ENCODE measurements around the gene CA12.
"Not testable (repeated sequence)": the region's sequence is repeated elsewhere in the genome, so short reads cannot be mapped to it uniquely, and the experiment has no call there.

CA12 gene

DNA sequence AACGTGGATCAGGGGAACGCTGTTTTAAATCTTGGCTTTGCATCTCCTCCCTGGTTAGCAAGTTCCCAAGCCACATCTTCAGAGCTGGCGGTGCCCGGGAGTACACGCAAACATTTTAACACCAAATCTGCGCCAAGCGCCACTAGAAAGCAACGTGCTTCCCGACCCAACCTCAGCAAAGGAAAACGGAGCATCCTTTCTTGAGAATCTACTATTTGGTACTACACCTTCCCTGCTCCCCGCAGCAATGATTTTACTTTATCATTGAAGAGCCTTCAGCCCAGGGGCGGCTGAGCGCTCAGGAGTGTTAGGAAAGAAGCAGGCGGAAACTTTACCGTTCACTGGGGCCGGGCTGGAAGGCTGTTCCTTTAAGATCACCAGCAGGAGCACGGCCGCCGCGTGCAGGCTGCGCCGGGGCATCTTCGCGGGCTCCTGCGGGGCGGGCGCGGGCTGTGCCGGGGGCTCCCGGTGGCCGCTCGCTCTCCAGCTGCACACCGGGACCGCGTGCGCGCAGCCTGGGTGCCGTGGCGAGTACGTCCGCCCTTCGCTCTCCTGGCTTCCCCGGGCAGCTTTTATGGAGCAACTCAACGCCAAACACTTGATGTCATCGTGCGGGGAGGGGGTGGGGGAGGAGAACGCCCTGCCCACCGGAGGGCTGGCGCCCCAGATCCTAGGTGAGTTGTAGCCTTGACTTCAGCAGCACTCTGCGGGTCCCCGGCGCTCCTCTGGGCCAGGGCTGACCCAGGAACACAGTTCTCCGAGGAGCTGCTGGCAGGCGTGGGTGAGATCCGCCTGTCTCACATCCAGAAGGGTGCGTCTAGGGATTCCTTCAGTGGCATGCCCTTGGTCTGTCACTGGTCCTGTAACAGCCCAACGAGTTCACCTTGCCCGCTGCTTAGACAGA, at the start of gene CA12:
TSS of gene CA12 (minus strand) at position 546 of the 904 bp plus-strand sequence. CDS start at position 420, 126 bp downstream.
- in situ Hi-C loops (cut with MboI; ENCODE audit: low sequenced_read_pairs) = no loop called here

DNA sequence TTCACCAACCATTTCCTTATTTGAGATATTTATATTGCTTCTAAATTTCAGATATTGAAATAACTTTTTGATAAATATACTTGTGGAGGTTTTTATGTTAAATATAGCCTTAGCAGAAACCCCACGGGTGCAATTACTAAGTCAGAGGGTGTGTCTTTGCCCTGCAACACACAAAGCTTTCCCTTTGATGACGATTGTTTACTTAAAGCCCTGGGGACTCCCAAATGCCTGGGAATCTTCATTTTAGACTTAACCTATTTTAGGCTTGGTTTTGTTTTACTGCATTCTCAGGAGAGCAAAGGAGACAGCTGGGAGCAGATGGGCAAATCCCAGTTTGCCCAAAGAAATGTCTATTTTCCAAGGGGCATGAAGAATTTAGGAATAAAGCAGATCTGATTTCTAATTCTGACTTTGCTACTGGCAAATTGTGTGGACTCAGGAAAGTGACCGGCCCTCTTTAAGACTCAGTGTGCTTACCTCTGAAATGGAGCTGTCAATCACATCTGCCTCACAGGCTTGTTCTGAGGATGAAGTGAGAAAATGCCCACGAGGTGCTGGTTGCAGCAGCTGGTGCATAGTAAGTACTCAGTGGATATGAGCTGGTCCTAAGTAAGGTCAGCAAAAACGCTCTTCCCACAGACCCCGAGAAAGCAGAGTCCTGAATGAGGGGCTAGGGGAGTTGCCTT, 49.3 kb upstream of the CA12 start:
- in situ Hi-C loops (cut with MboI; ENCODE audit: low sequenced_read_pairs) = no loop called here

DNA sequence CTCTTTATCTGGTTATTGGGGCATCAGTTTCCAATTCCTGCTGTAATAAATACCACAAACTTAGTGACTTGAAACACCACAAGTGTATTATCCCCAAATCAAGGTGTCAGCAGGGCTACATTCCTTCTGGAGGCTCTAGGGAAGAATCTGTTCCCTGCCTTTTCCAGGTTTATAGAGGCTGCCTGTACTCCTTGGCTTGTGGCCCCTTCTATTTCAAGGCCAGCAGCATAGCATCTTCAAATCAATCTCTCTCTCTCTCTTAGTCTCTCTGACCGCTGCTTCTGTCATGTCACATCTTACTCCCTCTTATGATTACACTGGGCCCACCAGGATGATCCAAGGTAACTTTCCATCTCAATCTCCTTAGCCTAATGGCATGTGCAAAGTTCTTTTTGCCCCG, 44.9 kb upstream of the CA12 start:
- in situ Hi-C loops (cut with MboI; ENCODE audit: low sequenced_read_pairs) = no loop called here

DNA sequence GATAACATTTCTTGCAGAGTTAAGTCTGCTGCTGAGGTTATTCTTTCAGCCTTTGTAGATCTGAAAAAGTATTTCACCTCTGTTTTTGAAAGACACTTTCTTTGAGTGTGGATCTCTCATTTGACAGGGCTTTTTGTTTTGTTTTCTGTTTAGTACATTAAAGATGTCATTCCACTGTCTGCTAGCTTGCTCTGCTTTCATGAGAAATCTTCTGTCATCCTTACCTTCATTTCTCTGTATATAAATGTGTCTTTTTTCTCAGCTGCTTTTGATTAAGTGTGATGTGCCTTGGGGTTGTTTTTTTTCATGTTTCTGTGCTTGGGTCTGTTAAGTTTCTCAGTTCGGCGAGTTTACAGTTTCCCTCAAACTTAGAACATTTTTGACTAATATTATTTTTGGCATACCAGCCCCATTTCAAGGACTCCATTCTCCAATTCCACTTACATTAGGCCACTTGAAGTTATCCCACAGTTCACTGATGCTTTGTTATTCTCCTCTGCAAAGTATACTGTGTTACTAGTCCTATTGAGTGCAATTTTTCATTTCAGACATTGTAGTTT, 43.9 kb upstream of the CA12 start:
- in situ Hi-C loops (cut with MboI; ENCODE audit: low sequenced_read_pairs) = no loop called here

DNA sequence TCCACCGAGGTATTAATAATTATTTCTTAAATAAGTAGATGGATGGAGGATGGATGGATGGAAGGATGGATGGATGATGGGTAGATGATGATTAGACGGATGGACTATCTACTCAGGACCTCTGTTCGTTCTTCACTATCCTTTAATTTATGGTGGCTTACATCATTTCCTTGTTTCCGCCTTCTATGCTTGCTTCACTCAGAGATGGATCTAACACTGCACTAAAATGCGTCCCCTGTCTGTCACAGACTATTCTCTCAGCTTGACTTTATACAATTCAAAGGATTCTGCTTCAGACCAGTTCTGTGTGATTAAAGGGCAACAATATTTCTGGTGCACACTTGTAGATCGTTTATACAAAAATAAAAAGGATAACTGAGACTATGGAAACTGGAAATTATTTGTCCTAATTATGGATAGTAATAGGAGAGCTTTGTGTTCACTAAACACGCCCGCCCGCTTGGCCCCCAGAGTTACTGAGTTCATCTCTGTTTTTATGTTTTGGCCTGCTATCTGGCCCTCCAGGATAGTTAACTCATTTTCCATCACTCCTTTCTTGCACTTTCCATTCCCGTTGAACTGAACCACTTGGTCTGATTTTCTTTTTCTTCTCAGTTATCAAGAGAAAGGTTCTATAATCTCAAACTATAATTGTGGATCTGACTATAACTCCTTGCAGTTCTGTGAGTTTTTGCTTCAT, 41.4 kb upstream of the CA12 start:
- in situ Hi-C loops (cut with MboI; ENCODE audit: low sequenced_read_pairs) = no loop called here

DNA sequence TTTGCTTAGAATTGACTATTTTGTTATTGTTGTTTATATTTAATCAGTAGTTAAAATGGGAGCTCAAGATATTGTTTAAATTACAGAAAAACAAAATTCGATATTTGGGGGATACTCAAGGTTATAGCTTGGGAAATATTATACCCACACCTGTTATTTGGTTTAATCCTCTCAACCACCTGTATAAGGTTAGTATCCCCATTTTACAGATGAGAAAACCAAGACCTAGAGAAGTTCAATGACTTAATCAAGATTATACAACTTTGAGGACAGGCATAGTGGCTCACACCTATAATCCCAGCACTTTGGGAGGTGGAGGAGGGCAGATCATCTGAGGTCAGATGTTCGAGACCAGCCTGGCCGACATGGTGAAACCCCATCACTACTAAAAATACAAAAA, 39.8 kb upstream of the CA12 start:
- in situ Hi-C loops (cut with MboI; ENCODE audit: low sequenced_read_pairs) = no loop called here

DNA sequence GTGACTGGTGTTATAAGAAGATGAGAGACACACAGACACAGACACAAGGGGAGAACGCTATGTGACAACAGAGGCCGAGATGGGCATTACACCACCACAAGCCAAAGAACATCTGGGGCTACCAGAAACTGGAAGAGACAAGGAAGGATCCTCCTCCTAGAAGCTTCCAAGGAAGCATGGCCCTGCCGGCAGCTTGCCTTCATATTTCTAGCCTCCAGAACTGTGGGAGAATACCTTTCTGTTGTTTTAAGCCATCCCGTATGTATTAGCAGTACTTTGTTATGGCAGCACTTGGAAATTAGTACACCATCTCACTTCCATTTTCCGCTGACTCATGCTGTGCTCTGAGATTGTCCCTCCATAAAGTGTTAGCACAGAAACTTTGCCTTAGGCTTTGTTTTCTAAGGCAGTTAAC, 38.7 kb upstream of the CA12 start:
- in situ Hi-C loops (cut with MboI; ENCODE audit: low sequenced_read_pairs) = no loop called here

DNA sequence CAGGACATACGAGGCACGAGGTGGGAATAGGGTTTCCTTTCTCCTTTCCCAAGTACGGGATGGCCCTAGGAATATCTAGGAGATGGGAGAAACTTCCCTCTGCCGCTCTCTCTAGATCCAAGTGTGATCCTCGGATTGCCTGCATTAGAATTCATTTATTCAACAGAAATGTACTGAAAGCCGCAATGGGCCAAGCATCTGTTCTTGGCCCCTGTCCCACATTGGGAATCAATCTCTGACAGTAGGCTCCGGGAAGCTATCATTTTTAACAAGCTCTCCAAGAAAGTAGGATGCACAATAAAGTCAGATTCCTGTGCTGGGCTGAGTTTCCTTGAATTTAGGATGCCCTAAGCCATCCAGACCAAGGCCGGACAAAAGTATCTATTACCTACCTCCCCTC, 37.2 kb upstream of the CA12 start:
- in situ Hi-C loops (cut with MboI; ENCODE audit: low sequenced_read_pairs) = no loop called here

DNA sequence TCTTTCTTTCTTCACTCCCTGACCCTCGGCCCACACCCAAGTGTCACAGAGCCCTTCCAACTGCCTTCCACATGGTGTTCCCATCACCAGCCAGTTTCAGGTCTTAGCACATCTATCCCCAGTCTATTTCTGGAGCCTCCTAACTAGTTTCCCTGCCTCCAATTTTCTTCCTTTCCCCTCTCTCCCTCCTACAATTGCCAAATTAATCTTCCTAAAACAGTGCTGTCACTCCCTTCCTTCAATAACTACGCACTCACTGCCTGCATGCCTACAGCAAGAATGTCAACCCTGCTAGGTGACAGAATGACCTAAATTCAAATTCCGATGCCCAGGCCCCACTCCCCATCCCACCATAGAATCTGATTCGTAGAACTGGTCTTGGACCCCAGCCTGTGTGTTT, 36.1 kb upstream of the CA12 start:
- in situ Hi-C loops (cut with MboI; ENCODE audit: low sequenced_read_pairs) = no loop called here

DNA sequence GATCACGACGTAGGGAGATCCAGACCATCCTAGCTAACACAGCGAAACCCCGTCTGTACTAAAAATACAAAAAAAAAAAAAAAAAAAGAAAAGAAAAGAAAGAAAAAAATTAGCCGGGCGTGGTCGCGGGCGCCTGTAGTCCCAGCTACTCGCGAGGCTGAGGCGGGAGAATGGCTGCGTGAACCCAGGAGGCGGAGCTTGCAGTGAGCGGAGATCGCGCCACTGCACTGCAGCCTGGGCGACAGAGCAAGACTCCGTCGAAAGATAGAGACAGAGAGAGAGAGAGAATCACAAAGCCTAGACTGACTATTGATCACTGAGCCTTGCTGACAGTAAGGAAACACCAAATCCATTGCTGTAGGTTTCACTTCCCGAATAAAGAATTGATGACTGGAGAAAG, 35.6 kb upstream of the CA12 start:
- in situ Hi-C loops (cut with MboI; ENCODE audit: low sequenced_read_pairs) = not testable (repeated sequence)

DNA sequence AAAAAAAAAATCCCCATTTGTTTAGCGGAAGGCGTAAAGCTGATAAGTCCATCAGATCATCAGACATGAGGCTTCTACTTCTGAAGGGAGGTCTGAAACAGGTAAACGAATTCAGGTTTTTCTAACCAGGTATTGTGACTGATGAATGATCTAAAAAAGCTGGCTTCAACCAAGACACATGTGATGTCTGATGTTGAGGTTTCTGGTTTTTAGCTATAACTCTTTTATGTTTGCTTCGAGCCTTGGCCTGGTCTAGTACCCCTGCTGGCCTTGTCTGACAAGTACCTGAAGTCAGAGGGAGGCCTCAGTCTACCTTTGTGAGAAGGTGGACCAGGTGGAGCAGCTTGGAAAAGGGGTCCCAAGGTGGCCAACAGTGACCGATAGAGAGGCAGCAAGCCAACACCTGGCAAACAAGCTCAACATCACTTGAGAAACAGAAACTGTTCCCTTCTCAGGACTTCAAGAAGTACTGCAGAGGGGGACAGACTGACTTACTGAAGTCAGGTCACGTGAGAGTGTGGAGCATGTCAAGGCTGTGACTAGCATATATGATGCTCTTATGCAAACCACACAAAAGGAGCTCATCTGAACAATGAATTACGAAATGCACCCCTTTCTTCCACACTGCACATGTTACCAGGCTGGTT, 33.0 kb upstream of the CA12 start:
- in situ Hi-C loops (cut with MboI; ENCODE audit: low sequenced_read_pairs) = no loop called here

DNA sequence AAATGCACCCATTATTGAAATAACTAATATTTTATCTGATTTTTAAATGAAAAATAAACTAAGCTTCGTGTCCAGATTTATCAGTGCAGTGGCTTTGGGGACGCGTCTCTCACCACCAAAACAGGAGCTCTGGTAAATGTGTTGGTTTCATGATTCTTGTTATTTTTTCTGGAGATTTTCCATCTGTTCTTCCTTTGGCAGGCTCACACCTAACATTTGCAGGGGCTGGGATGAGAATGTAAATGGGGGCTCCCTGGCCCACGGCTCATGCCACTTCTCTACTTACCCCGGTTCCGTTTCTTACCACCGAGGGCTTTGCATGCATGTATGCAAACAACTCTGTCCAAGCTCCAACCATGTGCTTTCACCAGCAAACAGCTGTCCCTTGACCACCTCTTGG, 30.9 kb upstream of the CA12 start:
- in situ Hi-C loops (cut with MboI; ENCODE audit: low sequenced_read_pairs) = no loop called here

DNA sequence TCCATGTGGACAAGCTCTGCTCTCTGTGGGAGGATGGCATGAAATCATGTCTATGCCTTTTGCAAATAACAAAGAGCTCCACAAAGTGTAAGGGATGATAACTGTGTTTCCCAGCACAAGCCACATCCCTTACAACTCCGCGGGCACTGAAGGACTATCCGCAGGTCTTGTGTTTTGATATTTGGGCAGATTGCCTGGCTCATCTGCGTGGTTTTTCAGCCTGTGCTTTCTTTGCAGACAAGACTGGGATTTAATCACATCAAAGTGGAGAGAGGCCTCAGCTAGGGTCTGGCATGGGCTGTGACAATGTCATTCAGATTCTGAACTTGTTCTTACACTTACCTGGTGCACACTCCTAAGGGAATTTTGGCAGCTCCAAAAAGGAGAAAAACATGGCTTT, 30.2 kb upstream of the CA12 start:
- in situ Hi-C loops (cut with MboI; ENCODE audit: low sequenced_read_pairs) = no loop called here

DNA sequence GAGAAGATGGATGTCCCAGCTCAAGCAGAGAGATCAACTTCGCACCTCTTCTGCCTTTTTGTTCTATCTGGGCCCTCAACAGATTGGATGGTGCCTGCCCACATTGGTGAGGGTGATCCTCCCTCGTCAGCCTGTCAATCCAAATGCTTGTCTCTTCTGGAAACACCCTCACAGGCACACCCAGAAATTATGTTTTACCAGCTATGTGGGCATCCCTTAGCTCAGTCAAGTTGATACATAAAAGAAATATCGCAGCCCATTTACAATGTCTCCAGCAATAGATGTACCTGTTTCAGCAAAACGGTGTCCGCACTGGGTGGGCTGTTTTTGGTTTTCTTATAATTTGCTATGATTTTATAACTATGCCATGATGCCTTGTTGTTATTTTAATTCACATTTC, 27.5 kb upstream of the CA12 start:
- in situ Hi-C loops (cut with MboI; ENCODE audit: low sequenced_read_pairs) = no loop called here

DNA sequence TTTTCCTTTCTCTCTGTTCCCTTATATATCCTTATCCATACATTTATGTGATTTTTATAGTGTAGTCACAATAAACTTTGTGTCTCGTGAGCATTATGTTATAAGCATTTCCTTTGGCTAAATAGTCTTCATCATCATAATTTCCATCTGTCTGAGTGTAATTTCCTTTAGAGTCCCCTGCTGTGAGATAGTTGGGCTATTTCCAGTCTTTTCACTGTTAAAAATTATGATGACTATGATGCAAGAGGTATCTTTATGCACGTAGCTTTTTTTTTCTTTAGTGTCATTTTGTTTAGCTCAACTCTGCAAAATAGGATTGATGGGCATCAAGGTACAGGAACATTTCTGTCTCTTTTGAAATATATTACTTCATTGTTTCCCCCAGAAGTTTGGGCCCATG, 26.9 kb upstream of the CA12 start:
- in situ Hi-C loops (cut with MboI; ENCODE audit: low sequenced_read_pairs) = no loop called here

DNA sequence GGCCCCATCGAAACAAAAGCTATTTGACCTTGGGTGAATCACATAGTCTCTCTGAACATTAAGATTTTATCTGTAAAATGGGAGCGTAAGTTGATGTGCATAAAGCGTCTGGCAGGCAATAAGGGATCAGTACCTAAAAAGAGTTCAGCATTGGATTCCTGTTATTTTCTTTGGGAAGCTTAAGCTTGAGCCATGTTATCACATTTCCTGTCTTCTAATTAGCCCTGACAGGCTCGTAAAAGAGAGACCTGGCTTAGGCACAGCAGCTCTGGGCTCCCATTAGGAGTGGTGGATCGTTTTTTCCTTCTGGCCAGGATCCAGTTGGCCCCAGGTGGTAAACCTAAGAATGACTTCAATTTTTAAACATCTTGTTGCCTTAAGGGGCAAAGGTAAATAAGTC, 26.0 kb upstream of the CA12 start:
- in situ Hi-C loops (cut with MboI; ENCODE audit: low sequenced_read_pairs) = no loop called here

DNA sequence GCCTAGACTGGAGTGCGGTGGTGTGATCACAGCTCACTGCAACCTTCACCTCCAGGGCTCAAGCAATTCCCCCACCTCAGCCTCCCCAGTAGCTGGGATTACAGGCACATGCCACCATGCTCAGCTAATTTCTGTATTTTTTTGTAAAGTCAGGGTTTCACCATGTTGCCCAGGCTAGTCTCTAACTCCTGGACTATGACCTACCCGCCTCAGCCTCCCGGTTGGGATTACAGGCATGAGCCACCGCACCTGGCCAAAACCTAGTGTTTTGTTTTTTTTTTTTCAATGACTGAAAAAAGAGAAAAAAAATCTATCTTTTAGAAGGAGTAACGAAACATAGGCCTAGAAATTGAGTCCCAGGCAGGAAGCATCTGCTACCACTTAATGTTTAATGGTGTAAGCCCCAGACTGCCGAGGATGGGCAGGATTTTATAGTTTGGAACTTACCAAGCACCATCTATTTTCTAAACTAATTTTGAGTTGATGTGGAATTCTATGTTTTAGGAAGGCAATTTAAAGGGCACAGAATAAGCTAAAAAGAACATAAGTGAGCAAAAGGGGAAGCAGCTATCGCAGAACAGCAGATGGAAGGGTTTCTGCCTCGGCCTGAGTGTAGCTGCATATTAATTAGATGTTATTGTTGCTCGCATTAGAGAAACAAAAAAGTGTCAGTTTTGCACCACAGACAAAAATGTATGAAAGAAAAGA, 24.2 kb upstream of the CA12 start:
- in situ Hi-C loops (cut with MboI; ENCODE audit: low sequenced_read_pairs) = no loop called here

DNA sequence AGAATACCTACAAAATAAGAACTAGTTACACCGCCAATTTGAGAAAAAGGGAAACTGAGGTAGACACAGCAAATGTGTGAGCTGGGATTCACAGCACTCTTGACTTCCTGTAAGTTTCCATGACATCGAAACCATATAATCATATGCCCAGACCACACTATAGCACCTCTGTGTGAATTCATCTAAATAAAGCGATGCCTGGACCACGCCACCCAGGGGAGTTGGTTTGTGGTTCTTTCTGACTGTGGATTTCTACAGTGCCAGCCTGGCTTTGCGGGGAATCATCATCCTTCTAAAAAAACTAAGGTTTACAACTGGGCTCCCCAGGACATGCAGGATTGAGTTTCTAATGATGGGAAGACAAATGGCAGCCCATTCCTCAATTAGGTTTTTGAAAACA, 23.5 kb upstream of the CA12 start:
- in situ Hi-C loops (cut with MboI; ENCODE audit: low sequenced_read_pairs) = no loop called here

DNA sequence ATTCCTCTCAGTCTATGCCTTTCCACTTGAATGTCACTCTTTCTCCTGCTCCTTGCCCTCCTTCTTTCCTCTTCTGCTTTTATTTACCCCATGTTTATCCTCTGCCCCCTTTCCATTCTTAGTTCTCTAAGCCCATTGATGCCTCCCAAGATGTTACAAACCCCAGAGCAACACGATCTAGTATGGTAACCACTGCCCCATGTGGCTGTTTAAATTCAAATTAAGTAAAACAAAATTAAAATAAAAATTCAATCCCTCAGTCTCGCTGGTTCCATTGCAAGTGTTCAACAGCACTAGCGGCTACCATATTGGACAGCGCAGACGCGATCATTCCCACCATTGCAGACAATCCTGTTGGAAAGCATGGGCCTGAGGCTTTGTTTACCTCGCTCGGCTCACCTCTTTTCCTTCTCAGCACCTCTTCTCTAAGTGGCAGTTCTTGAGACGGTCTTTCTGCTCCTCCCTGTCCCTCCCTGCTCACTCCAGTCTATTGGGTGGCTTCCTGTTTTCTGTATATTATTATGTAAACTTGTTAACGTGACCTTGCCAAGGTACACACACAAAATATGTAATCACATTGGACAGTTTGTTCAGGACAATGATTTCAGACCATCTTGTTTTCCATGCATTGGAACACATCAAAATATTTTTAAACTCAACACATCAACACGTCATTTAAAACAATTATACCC, 21.8 kb upstream of the CA12 start:
- in situ Hi-C loops (cut with MboI; ENCODE audit: low sequenced_read_pairs) = no loop called here
